Brain microvascular endothelial cell (primary cell): ENCODE results near the gene PRKCB.

Experiments
- DNase-seq: peaks from one replicate; pipeline ENCODE4 v3.0.0-alpha.2; 2020
- H3K27ac ChIP-seq: fragments of 250-450 bp; sonication (Bioruptor Pico); 2 replicates; pipeline ENCODE4 v1.5.1; 2020; ENCODE audit warnings: mild to moderate bottlenecking, moderate library complexity
- H3K27me3 ChIP-seq: fragments of 250-450 bp; sonication (Bioruptor Pico); replicated peaks from 2 replicates; pipeline ENCODE4 v1.5.1; 2020; ENCODE audit warnings: mild to moderate bottlenecking
- H3K36me3 ChIP-seq: fragments of 250-450 bp; sonication (Bioruptor Pico); replicated peaks from 2 replicates; pipeline ENCODE4 v1.5.1; 2020; ENCODE audit warnings: mild to moderate bottlenecking
- H3K4me3 ChIP-seq: 2 replicates; pipeline ENCODE4 v1.5.1; 2011; ENCODE audit warnings: low read depth, mild to moderate bottlenecking, control low read depth, low read length, moderate library complexity
- CTCF ChIP-seq: IDR thresholded peaks from 2 replicates; pipeline ENCODE4 v1.5.1; 2011; ENCODE audit warnings: low read depth, mild to moderate bottlenecking, moderate library complexity, low read length, control low read depth, inconsistent platforms; ENCODE audit errors: missing control alignments
- in situ Hi-C: cut with HindIII; loops from 2 replicates; pipeline ENCODE4 v1.10.0; 2017; ENCODE audit warnings: low sequenced_read_pairs, low pct_ligation_motif_present

Gene PRKCB

GRCh38 chr16:23856251-23856709 lies 20.5 kb downstream of the PRKCB start:
- no peak for TF ChIP-seq CTCF
- H3K27ac ChIP-seq, result no peak overlapping the region
- DNase-seq, result no peak
- H3K27me3 ChIP-seq, result no peaks in the 10 kb centered on the region
- in situ Hi-C loops, result no loop called here
- H3K4me3 ChIP-seq, result no peak overlapping the region
- no peaks in the 10 kb centered on the region for H3K36me3 ChIP-seq

- no peak for TF ChIP-seq CTCF
- Histone ChIP-seq H3K27me3 (no peaks in the 10 kb centered on the region), H3K36me3 (no peaks in the 10 kb centered on the region), H3K4me3 (no peak overlapping the region), H3K27ac (no peak overlapping the region)
- no peak for DNase-seq
- in situ Hi-C loops, result no loop called here
Observed at GRCh38 chr16:23857256-23857880, 21.6 kb downstream of the PRKCB start.

GRCh38 chr16:23857881-23858269 lies 22.1 kb downstream of the PRKCB start:
- TF ChIP-seq CTCF, result no peak
- DNase-seq, result no peak
- Histone ChIP-seq H3K27me3 (no peaks in the 10 kb centered on the region), H3K27ac (no peak overlapping the region), H3K36me3 (no peaks in the 10 kb centered on the region), H3K4me3 (no peak overlapping the region)
- in situ Hi-C loops, result no loop called here

- Histone ChIP-seq H3K27ac (no peak overlapping the region), H3K27me3 (no peaks in the 10 kb centered on the region), H3K4me3 (no peak overlapping the region), H3K36me3 (no peaks in the 10 kb centered on the region)
- TF ChIP-seq CTCF, result no peak
- DNase-seq, result no peak
- in situ Hi-C loops, result no loop called here
Observed at GRCh38 chr16:23858542-23858941, 22.8 kb downstream of the PRKCB start.

GRCh38 chr16:23859713-23860269 lies 24.0 kb downstream of the PRKCB start:
- Histone ChIP-seq H3K36me3 (no peaks in the 10 kb centered on the region), H3K4me3 (no peak overlapping the region), H3K27me3 (no peaks in the 10 kb centered on the region), H3K27ac (no peak overlapping the region)
- DNase-seq, result no peak
- in situ Hi-C loops, result no loop called here
- TF ChIP-seq CTCF, result no peak

- DNase-seq, result no peak
- no peak for TF ChIP-seq CTCF
- no peaks in the 10 kb centered on the region for H3K36me3 ChIP-seq
- H3K27me3 ChIP-seq, result no peaks in the 10 kb centered on the region
- H3K27ac ChIP-seq, result no peak overlapping the region
- in situ Hi-C loops, result no loop called here
- no peak overlapping the region for H3K4me3 ChIP-seq
Observed at GRCh38 chr16:23861874-23862273, 26.1 kb downstream of the PRKCB start.
